Neuronal stem cell (in vitro differentiated cells): Measurements from ENCODE around the gene FIZ1.
"Not testable (repeated sequence)": the region's sequence is repeated elsewhere in the genome, so short reads cannot be mapped to it uniquely, and the experiment has no call there.

Experiments
- DNase-seq: peaks from one replicate; pipeline ENCODE4 v3.0.0-alpha.2; 2013; ENCODE audit warnings: low spot score
- H2AFZ ChIP-seq: one replicate; pipeline ENCODE4 v1.6.1; 2013; ENCODE audit warnings: mild to moderate bottlenecking, low read length, inconsistent platforms
- H2AK5ac ChIP-seq: 2 replicates; pipeline ENCODE4 v1.6.1; 2013; ENCODE audit warnings: low read depth, mild to moderate bottlenecking, inconsistent platforms, low read length, moderate library complexity, mixed read lengths
- H2BK120ac ChIP-seq: 2 replicates; pipeline ENCODE4 v1.6.1; 2013; ENCODE audit warnings: low read depth, mild to moderate bottlenecking, inconsistent platforms, low read length, moderate library complexity, mixed read lengths
- H2BK12ac ChIP-seq: one replicate; pipeline ENCODE4 v1.6.1; 2013; ENCODE audit warnings: low read length, inconsistent platforms
- H2BK15ac ChIP-seq: 2 replicates; pipeline ENCODE4 v1.6.1; 2013; ENCODE audit warnings: mild to moderate bottlenecking, low read length, inconsistent platforms, mixed read lengths
- H2BK5ac ChIP-seq: one replicate; pipeline ENCODE4 v1.6.1; 2013; ENCODE audit warnings: inconsistent platforms, mild to moderate bottlenecking, low read length, moderate library complexity
- H3K14ac ChIP-seq: one replicate; pipeline ENCODE4 v1.6.1; 2013; ENCODE audit warnings: low read length, inconsistent platforms
- H3K18ac ChIP-seq: 2 replicates; pipeline ENCODE4 v1.6.1; 2013; ENCODE audit warnings: low read length, inconsistent platforms
- H3K23ac ChIP-seq: 2 replicates; pipeline ENCODE4 v1.6.1; 2013; ENCODE audit warnings: low read depth, mild to moderate bottlenecking, mixed read lengths, low read length, inconsistent platforms; ENCODE audit not compliant: poor library complexity
- H3K27ac ChIP-seq: replicated peaks from 3 replicates; pipeline ENCODE4 v1.5.1; 2013; ENCODE audit warnings: low read length, inconsistent platforms
- H3K27me3 ChIP-seq, 3 experiments: 2 replicates each; pipeline ENCODE4 v1.6.1; 2013; ENCODE audit warnings: low read length in 3 of 3, mild to moderate bottlenecking in 2 of 3, inconsistent platforms in 1 of 3, low read depth in 1 of 3, mixed read lengths in 1 of 3, moderate library complexity in 1 of 3; ENCODE audit not compliant: control insufficient read depth in 3 of 3, insufficient read depth in 3 of 3
- H3K36me3 ChIP-seq, 2 donors: replicated peaks in 1 of 2; 2 replicates each; pipeline ENCODE4 v1.6.1; 2013; ENCODE audit warnings: low read length in 2 of 2; ENCODE audit not compliant: control insufficient read depth in 2 of 2, insufficient read depth in 2 of 2
- H3K4ac ChIP-seq: 2 replicates; pipeline ENCODE4 v1.6.1; 2013; ENCODE audit warnings: inconsistent platforms, mild to moderate bottlenecking, low read length, moderate library complexity
- H3K4me1 ChIP-seq, 2 donors: 1 replicate in 1 of 2; 2 replicates in 1 of 2; pipeline ENCODE4 v1.6.1; 2013; ENCODE audit warnings: low read length in 2 of 2, low read depth in 1 of 2; ENCODE audit not compliant: control insufficient read depth in 2 of 2, insufficient read depth in 1 of 2
- H3K4me2 ChIP-seq: one replicate; pipeline ENCODE4 v1.6.1; 2013; ENCODE audit warnings: mild to moderate bottlenecking, low read length, inconsistent platforms; ENCODE audit not compliant: insufficient read depth, poor library complexity, severe bottlenecking
- H3K4me3 ChIP-seq, 2 donors: 2 replicates each; pipeline ENCODE4 v1.5.1; 2013; ENCODE audit warnings: low read length in 2 of 2, mild to moderate bottlenecking in 2 of 2, inconsistent platforms in 1 of 2, moderate library complexity in 1 of 2
- H3K79me1 ChIP-seq: one replicate; pipeline ENCODE4 v1.6.1; 2013; ENCODE audit warnings: low read depth, mild to moderate bottlenecking, inconsistent platforms, low read length, moderate library complexity
- H3K9ac ChIP-seq: one replicate; pipeline ENCODE4 v1.6.1; 2013; ENCODE audit warnings: mild to moderate bottlenecking, low read depth, low read length, inconsistent platforms; ENCODE audit not compliant: poor library complexity
- H3K9me3 ChIP-seq, 2 donors: replicated peaks in 1 of 2; 2 replicates each; pipeline versions ENCODE3 to v1.6.1; 2013; ENCODE audit warnings: low read length in 2 of 2, mild to moderate bottlenecking in 2 of 2, inconsistent platforms in 1 of 2, low read depth in 1 of 2, mixed read lengths in 1 of 2, moderate library complexity in 1 of 2; ENCODE audit not compliant: control insufficient read depth in 2 of 2, insufficient read depth in 1 of 2
- H4K8ac ChIP-seq: one replicate; pipeline ENCODE4 v1.6.1; 2013; ENCODE audit warnings: low read depth, mild to moderate bottlenecking, inconsistent platforms, low read length, moderate library complexity
- H4K91ac ChIP-seq: one replicate; pipeline ENCODE4 v1.6.1; 2013; ENCODE audit warnings: low read length, low read depth, mild to moderate bottlenecking, inconsistent platforms; ENCODE audit not compliant: poor library complexity
- WGBS, 2 donors: extraction: QIAGEN DNeasy Blood & Tissue Kit; methylation state at CpG; one replicate each; pipeline ENCODE4 v1.1.7; 2013; ENCODE audit warnings: missing lambda C conversion rate in 2 of 2, mixed read lengths in 1 of 2; ENCODE audit not compliant: insufficient read length in 2 of 2, insufficient replicate concordance in 1 of 2; ENCODE audit errors: extremely low coverage in 2 of 2; 5-methylcytosine and 5-hydroxymethylcytosine counted together

The FIZ1 gene

DNA sequence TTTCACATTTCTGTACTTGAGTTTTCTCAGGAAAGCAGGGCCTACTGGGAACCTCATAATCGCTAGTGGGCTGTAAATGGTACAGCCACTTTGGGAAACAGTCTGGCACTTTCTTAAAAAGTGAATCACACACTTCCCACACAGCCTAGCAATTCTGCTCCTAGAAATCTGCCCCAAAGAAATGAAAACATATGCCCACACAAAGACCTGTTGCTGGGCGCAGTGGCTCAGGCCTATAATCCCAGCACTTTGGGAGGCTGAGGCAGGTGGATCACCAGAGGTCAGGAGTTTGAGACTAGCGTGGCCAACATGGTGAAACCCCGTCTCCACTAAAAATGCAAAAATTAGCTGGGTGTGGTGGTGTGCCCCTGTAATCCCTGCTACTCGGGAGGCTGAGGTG is 29.8 kb downstream of the FIZ1 start:
- H4K91ac ChIP-seq, H3K23ac ChIP-seq, H2AK5ac ChIP-seq, H3K27ac ChIP-seq, H3K14ac ChIP-seq, H3K27me3 ChIP-seq, H2AFZ ChIP-seq, H3K9ac ChIP-seq, H3K4ac ChIP-seq, H2BK15ac ChIP-seq, H3K4me2 ChIP-seq, H2BK12ac ChIP-seq, H3K18ac ChIP-seq, H3K4me1 ChIP-seq, H2BK120ac ChIP-seq, H3K9me3 ChIP-seq, H2BK5ac ChIP-seq, H3K36me3 ChIP-seq, DNase-seq, H4K8ac ChIP-seq, H3K79me1 ChIP-seq, H3K4me3 ChIP-seq: not testable (repeated sequence)
- WGBS, 2 donors = no CpG with 5 or more reads among the region's 5 CpGs

GRCh38 chr19:55567708-55568328 is 31.5 kb downstream of the FIZ1 start:
- no peak overlapping the region for H2BK5ac ChIP-seq
- H3K14ac ChIP-seq = no peak overlapping the region
- H3K36me3 ChIP-seq = no peaks in the 10 kb centered on the region
- H2AFZ ChIP-seq = no peak overlapping the region
- DNase-seq = no peak
- H2AK5ac ChIP-seq = no peak overlapping the region
- H3K23ac ChIP-seq = no peak overlapping the region
- H3K9ac ChIP-seq = no peak overlapping the region
- H3K4me3 ChIP-seq = no peak overlapping the region
- H3K4me1 ChIP-seq = peaks cover 0 to 3% of the 10 kb centered on the region in 2 donors
- no peak overlapping the region for H3K18ac ChIP-seq
- H3K79me1 ChIP-seq = no peaks in the 10 kb centered on the region
- no peak overlapping the region for H4K91ac ChIP-seq
- H4K8ac ChIP-seq = no peak overlapping the region
- H3K27me3 ChIP-seq = no peaks in the 10 kb centered on the region
- no peak overlapping the region for H2BK12ac ChIP-seq
- H3K4ac ChIP-seq = no peak overlapping the region
- no peak overlapping the region for H2BK120ac ChIP-seq
- H3K27ac ChIP-seq = no peak overlapping the region
- H3K4me2 ChIP-seq = no peak overlapping the region
- peaks cover 0 to 2% of the 10 kb centered on the region in 2 donors for H3K9me3 ChIP-seq
- H2BK15ac ChIP-seq = no peak overlapping the region

DNA sequence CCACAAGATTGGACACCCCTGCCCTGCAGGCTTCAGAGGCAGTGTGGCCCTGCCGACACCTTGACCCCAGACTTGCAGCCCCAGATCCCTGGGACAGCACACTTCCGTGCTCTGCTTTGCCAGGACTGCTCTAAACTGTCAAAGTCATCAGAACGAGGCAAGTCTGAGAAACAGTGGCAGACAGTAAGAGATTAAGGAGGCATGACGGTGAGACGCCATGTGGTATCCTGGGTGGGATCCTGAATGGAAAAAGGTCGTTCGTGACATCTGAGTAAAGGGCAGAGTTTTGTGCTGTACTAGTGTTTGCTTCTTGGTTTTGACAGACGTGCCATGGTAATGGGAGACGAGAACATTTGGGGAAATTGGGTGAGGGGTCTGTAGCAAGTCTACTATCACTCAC is 32.5 kb downstream of the FIZ1 start:
- Histone ChIP-seq H3K9ac (no peak overlapping the region), H4K91ac (no peak overlapping the region), H3K23ac (no peak overlapping the region), H2BK5ac (no peak overlapping the region), H3K9me3 (peaks cover 0 to 2% of the 10 kb centered on the region in 2 donors), H2BK12ac (peak overlapping the region; percentile 98), H4K8ac (no peak overlapping the region), H3K4me2 (no peak overlapping the region), H2AK5ac (no peak overlapping the region), H2AFZ (peak overlapping the region; percentile 19), H3K27ac (no peak overlapping the region), H3K36me3 (no peaks in the 10 kb centered on the region), H2BK15ac (no peak overlapping the region), H3K27me3 (no peaks in the 10 kb centered on the region), H3K4me1 (peaks cover 0 to 3% of the 10 kb centered on the region in 2 donors), H3K4me3 (no peak overlapping the region), H3K4ac (peak overlapping the region; percentile 86), H3K14ac (no peak overlapping the region), H3K18ac (no peak overlapping the region), H3K79me1 (no peaks in the 10 kb centered on the region), H2BK120ac (no peak overlapping the region)
- no CpG with 5 or more reads among the region's 9 CpGs for WGBS, 2 donors
- DNase-seq = no peak

- no CpG with 5 or more reads among the region's 12 CpGs for WGBS, 2 donors
- no peak overlapping the region for H2BK12ac ChIP-seq
- H3K18ac ChIP-seq = peak overlapping the region; percentile 15
- H2BK5ac ChIP-seq = no peak overlapping the region
- no peak overlapping the region for H3K9ac ChIP-seq
- H3K4me2 ChIP-seq = no peak overlapping the region
- H3K4me3 ChIP-seq = no peak overlapping the region
- no peak overlapping the region for H3K4ac ChIP-seq
- no peak overlapping the region for H2BK120ac ChIP-seq
- H3K14ac ChIP-seq = no peak overlapping the region
- H4K8ac ChIP-seq = no peak overlapping the region
- H3K23ac ChIP-seq = no peak overlapping the region
- peaks cover 0 to 3% of the 10 kb centered on the region in 2 donors for H3K4me1 ChIP-seq
- peak overlapping the region; percentile 45 for H2AFZ ChIP-seq
- no peak overlapping the region for H2BK15ac ChIP-seq
- no peak for DNase-seq
- no peaks in the 10 kb centered on the region for H3K36me3 ChIP-seq
- H3K27ac ChIP-seq = no peak overlapping the region
- H3K79me1 ChIP-seq = no peaks in the 10 kb centered on the region
- no peak overlapping the region for H4K91ac ChIP-seq
- H3K9me3 ChIP-seq = no peaks in the 10 kb centered on the region
- no peak overlapping the region for H2AK5ac ChIP-seq
- no peaks in the 10 kb centered on the region for H3K27me3 ChIP-seq
Measured at GRCh38 chr19:55563261-55563690, 36.0 kb downstream of the FIZ1 start.
